GM11168 (cell line): ENCODE measurements around the gene ZCCHC4.

Experiments used
- in situ Hi-C: fragments of 300-500 bp; cut with MboI; formaldehyde crosslinking; loops from one replicate; pipeline ENCODE4 v1.12.0; 2022; ENCODE audit warnings: low sequenced_read_pairs; ENCODE audit not compliant: unreplicated experiment

Gene ZCCHC4

GRCh38 chr4:25376754-25377571 lies 64.4 kb downstream of the ZCCHC4 start, which contains the start of gene ANAPC4:
Gene ANAPC4 (plus strand): TSS chr4:25377263. CDS start chr4:25377428, 165 bp downstream.
- in situ Hi-C loops = no loop called here

- in situ Hi-C loops = no loop called here
These were observed 65.2 kb downstream of the ZCCHC4 start for GRCh38 chr4:25377572-25378436.

GRCh38 chr4:25378437-25378743 lies 65.8 kb downstream of the ZCCHC4 start:
- in situ Hi-C loops = no loop called here

GRCh38 chr4:25379591-25379990 lies 67.0 kb downstream of the ZCCHC4 start:
- in situ Hi-C loops = no loop called here

- in situ Hi-C loops = no loop called here
These were observed 71.1 kb downstream of the ZCCHC4 start for GRCh38 chr4:25383647-25384046.

GRCh38 chr4:25386926-25387325 lies 74.4 kb downstream of the ZCCHC4 start:
- in situ Hi-C loops = no loop called here

- in situ Hi-C loops = no loop called here
These were observed 84.7 kb downstream of the ZCCHC4 start for GRCh38 chr4:25397305-25397704.

- in situ Hi-C loops = no loop called here
These were observed 86.9 kb downstream of the ZCCHC4 start for GRCh38 chr4:25399510-25399909.

GRCh38 chr4:25401066-25401465 lies 88.5 kb downstream of the ZCCHC4 start:
- in situ Hi-C loops = no loop called here

GRCh38 chr4:25402521-25402920 lies 89.9 kb downstream of the ZCCHC4 start:
- in situ Hi-C loops = no loop called here

GRCh38 chr4:25403699-25404098 lies 91.1 kb downstream of the ZCCHC4 start:
- in situ Hi-C loops = no loop called here

- in situ Hi-C loops = no loop called here
These were observed 92.9 kb downstream of the ZCCHC4 start for GRCh38 chr4:25405453-25405852.

GRCh38 chr4:25406081-25406692 lies 93.6 kb downstream of the ZCCHC4 start:
- in situ Hi-C loops = no loop called here

- in situ Hi-C loops = no loop called here
These were observed 98.4 kb downstream of the ZCCHC4 start for GRCh38 chr4:25410820-25411529.

GRCh38 chr4:25413261-25413660 lies 100.7 kb downstream of the ZCCHC4 start:
- in situ Hi-C loops = no loop called here

- in situ Hi-C loops = no loop called here
These were observed 104.4 kb downstream of the ZCCHC4 start for GRCh38 chr4:25417014-25417413.
